K562 (cell line): ENCODE results near the gene STARD6. TPM values are rescaled to one million over a fixed set of nuclear protein-coding genes. Genes with fewer than 3 reads are reported as not detected.

Experiments used
- ATAC-seq: fragments of 200-7000 bp; cut with Tn5 transposase; 3 replicates; pipeline ENCODE4 v1.9.1; 2020; ENCODE audit warnings: moderate library complexity
- BruUV-seq: library from RNA; stranded (reverse); fragments of 400-500 nt; replicated peaks from 2 replicates; lab custom pipeline; 2021; lab: Mats Ljungman, UMichigan
- CTCF ChIA-PET: fragments of 300-600 bp; formaldehyde crosslinking; extraction: SDS; loops from one replicate; lab custom pipeline; 2021; ENCODE audit warnings: low intra/inter-chr PET ratio; lab: Yijun Ruan, JAX
- POLR2A ChIA-PET: fragments of 300-600, 350-650 bp; sonication (Branson Sonifier 250); formaldehyde crosslinking; extraction: SDS; loops from one replicate; lab custom pipeline; 2021; ENCODE audit warnings: antibody characterized with exemption, inconsistent platforms; lab: Yijun Ruan, JAX
- DNase-seq, 4 experiments: peaks; one replicate each; pipeline versions ENCODE4 v3.0.0 to v3.0.0-alpha.2; 2011 to 2018; ENCODE audit warnings: low spot score in 3 of 4, mixed read lengths in 3 of 4; ENCODE audit errors: extremely low read depth in 1 of 4
- FAIRE-seq: peaks from 2 replicates; lab custom pipeline; 2011; peaks lifted over from hg19 to GRCh38; lab: Jason Lieb, UNC
- H2AFZ ChIP-seq: 2 replicates; pipeline ENCODE4 v1.6.0; 2011; ENCODE audit warnings: low read depth, low read length, control low read depth, inconsistent platforms
- H3K27ac ChIP-seq: fragments of 200-600 bp; 3 replicates; pipeline ENCODE4 v1.8.0; 2011; ENCODE audit warnings: low read depth, mild to moderate bottlenecking, control low read depth, inconsistent platforms, low read length, moderate library complexity, mixed read lengths; ENCODE audit errors: extremely low read depth
- H3K27me3 ChIP-seq, 2 experiments: fragments of 300-600 bp in 1 of 2; 2 replicates in 1 of 2; 3 replicates in 1 of 2; pipeline versions ENCODE4 v1.6.0 to v1.8.0; 2011; ENCODE audit warnings: inconsistent platforms in 2 of 2, low read length in 2 of 2, mild to moderate bottlenecking in 1 of 2, mixed read lengths in 1 of 2, moderate library complexity in 1 of 2; ENCODE audit not compliant: control insufficient read depth in 2 of 2, insufficient read depth in 2 of 2
- H3K36me3 ChIP-seq: fragments of 300-600 bp; 3 replicates; pipeline ENCODE4 v1.8.0; 2011; ENCODE audit warnings: mild to moderate bottlenecking, low read length, inconsistent platforms; ENCODE audit not compliant: control insufficient read depth, insufficient read depth
- H3K4me1 ChIP-seq, 2 experiments: fragments of 200-600 bp in 1 of 2; replicated peaks in 1 of 2; 2 replicates in 1 of 2; 3 replicates in 1 of 2; pipeline versions ENCODE4 v1.5.1 to v1.8.0; 2011; ENCODE audit warnings: inconsistent platforms in 2 of 2, low read length in 2 of 2, mild to moderate bottlenecking in 1 of 2, mixed read lengths in 1 of 2, moderate library complexity in 1 of 2; ENCODE audit not compliant: control insufficient read depth in 2 of 2, insufficient read depth in 2 of 2
- H3K4me2 ChIP-seq: 2 replicates; pipeline ENCODE4 v1.6.1; 2011; ENCODE audit warnings: low read length, control low read depth, inconsistent platforms, mixed read lengths; ENCODE audit not compliant: insufficient read depth
- H3K4me3 ChIP-seq: fragments of 200-600 bp; sonication (generic), shearing (Covaris generic); 2 replicates; pipeline ENCODE4 v1.5.1; 2016; ENCODE audit warnings: control low read depth, inconsistent platforms
- H3K79me2 ChIP-seq: fragments of 200-600 bp; 3 replicates; pipeline ENCODE4 v1.8.0; 2011; ENCODE audit warnings: low read length, inconsistent platforms; ENCODE audit not compliant: control insufficient read depth, insufficient read depth
- H3K9ac ChIP-seq, 2 experiments: 2 replicates each; pipeline versions ENCODE4 v1.6.0 to v1.6.1; 2011; ENCODE audit warnings: low read depth in 2 of 2, low read length in 2 of 2, control low read depth in 1 of 2, inconsistent platforms in 1 of 2, mild to moderate bottlenecking in 1 of 2, mixed read lengths in 1 of 2; ENCODE audit not compliant: insufficient read depth in 1 of 2
- H3K9me1 ChIP-seq: one replicate; pipeline ENCODE4 v1.6.0; 2011; ENCODE audit warnings: inconsistent platforms, mild to moderate bottlenecking, low read length, moderate library complexity; ENCODE audit not compliant: control insufficient read depth, insufficient read depth
- H3K9me3 ChIP-seq: replicated peaks from 2 replicates; pipeline ENCODE4 v1.5.1; 2011; ENCODE audit warnings: low read depth, low read length, inconsistent platforms; ENCODE audit not compliant: control insufficient read depth, insufficient read depth
- H4K20me1 ChIP-seq: replicated peaks from 2 replicates; pipeline ENCODE4 v1.6.1; 2011; ENCODE audit warnings: low read length, inconsistent platforms, mixed read lengths; ENCODE audit not compliant: control insufficient read depth, insufficient read depth
- CBFA2T3 ChIP-seq: fragments of 450-650 bp; IDR thresholded peaks from 2 replicates; pipeline ENCODE4 v1.6.1; 2017
- FOXP4 ChIP-seq: sonication (generic); formaldehyde crosslinking; IDR thresholded peaks from 2 replicates; pipeline ENCODE4 v1.8.0; 2022; ENCODE audit warnings: mild to moderate bottlenecking, missing genetic modification reagents, borderline replicate concordance
- in situ Hi-C: fragments of 300-500 bp; cut with MboI; formaldehyde crosslinking; loops from 4 replicates; pipeline ENCODE4 v1.15.0; 2018; ENCODE audit warnings: inconsistent platforms, mixed read lengths
- intact Hi-C: fragments of 100-400 bp; cut with micrococcal nuclease; formaldehyde crosslinking; loops from 2 replicates; pipeline ENCODE4 v1.14.2; 2022
- polyA plus RNA-seq, 8 experiments: library from polyadenylated mRNA; depleted of rRNA in 4 of 8; stranded (reverse) in 5 of 8; unstranded in 3 of 8; fragments of >200 nt; fragmentation: Nextera tagmentation in 2 of 8; fragmentation: Illumina TruSeq in 1 of 8; extraction: Ambion mirVana in 2 of 8; extraction: Trizol in 1 of 8; gene quantifications; 2 replicates each; pipeline versions ENCODE4 v1.2.1 to v1.2.3, GENCODE V29; 2011 to 2014; ENCODE audit warnings: inconsistent platforms in 1 of 8, missing spikeins in 1 of 8
- total RNA-seq, 7 experiments: library from RNA; depleted of rRNA in 6 of 7; stranded (reverse); fragments of >200 nt in 6 of 7; fragmentation: Illumina TruSeq in 2 of 7; extraction: Trizol in 2 of 7; gene quantifications; 2 replicates each; pipeline versions ENCODE4 v1.2.1 to v1.2.3, GENCODE V29; 2011 to 2021; ENCODE audit warnings: low replicate concordance in 1 of 7
- TF ChIP-seq, protein P1 (sequence below): fragments of 250-450 bp; sonication (Bioruptor Pico); IDR thresholded peaks from 2 replicates; pipeline ENCODE4 v1.8.0; 2021; ENCODE audit warnings: mild to moderate bottlenecking, moderate library complexity
- TF ChIP-seq, protein P2 (sequence below): IDR thresholded peaks from 2 replicates; pipeline ENCODE4 v1.6.1; 2016; ENCODE audit warnings: missing genetic modification characterization, missing compliant biosample characterization
- TF ChIP-seq, protein P3 (sequence below): fragments of 250-450 bp; sonication (Bioruptor Pico); IDR thresholded peaks from 2 replicates; pipeline ENCODE4 v1.4.0; 2020; ENCODE audit warnings: mild to moderate bottlenecking, moderate library complexity, borderline replicate concordance

Gene STARD6
- total and polyA plus RNA-seq, 9 of the 15 experiments (the other 6 are each of a cell fraction or from before 2014, with no cell fraction given): 0.11 to 0.15 TPM; not detected in 7

GRCh38 chr18:54280220-54280569 lies 77.5 kb downstream of the STARD6 start:
- no peaks in the 10 kb centered on the region for H3K9me1 ChIP-seq

More at GRCh38 chr18:54280220-54280569, 77.5 kb downstream of the STARD6 start:
- Histone ChIP-seq H3K27me3 (no peaks in the 10 kb centered on the region), H3K4me1 (no peaks in the 10 kb centered on the region), H2AFZ (no peak overlapping the region), H3K9ac (no peak overlapping the region), H3K36me3 (peaks cover 18% of the 10 kb centered on the region), H3K9me3 (no peaks in the 10 kb centered on the region), H3K27ac (no peak overlapping the region), H3K4me2 (no peak overlapping the region), H3K4me3 (no peak overlapping the region), H3K79me2 (no peaks in the 10 kb centered on the region), H4K20me1 (no peaks in the 10 kb centered on the region)
- in situ Hi-C loops (no loop called here), intact Hi-C loops (no loop called here)
- ATAC-seq (peak; percentile 89), DNase-seq (peak in 2 of 4 experiments; percentile 8 to 43), FAIRE-seq (no peak)
- BruUV-seq: no TSS peak
- ChIA-PET POLR2A (interaction anchor here (1.4 kb wide), 1 partner anchor 10 kb away, joined by 5 read pairs; no protein-coding TSS in a partner anchor), CTCF (no interaction called here)
- TF ChIP-seq FOXP4 (CRISPR knock-in tag) (no peak), CBFA2T3 (no peak)
- TF ChIP-seq, protein P1, sequence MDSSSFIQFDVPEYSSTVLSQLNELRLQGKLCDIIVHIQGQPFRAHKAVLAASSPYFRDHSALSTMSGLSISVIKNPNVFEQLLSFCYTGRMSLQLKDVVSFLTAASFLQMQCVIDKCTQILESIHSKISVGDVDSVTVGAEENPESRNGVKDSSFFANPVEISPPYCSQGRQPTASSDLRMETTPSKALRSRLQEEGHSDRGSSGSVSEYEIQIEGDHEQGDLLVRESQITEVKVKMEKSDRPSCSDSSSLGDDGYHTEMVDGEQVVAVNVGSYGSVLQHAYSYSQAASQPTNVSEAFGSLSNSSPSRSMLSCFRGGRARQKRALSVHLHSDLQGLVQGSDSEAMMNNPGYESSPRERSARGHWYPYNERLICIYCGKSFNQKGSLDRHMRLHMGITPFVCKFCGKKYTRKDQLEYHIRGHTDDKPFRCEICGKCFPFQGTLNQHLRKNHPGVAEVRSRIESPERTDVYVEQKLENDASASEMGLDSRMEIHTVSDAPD (CRISPR knock-in tag): no peak
- TF ChIP-seq, protein P2, sequence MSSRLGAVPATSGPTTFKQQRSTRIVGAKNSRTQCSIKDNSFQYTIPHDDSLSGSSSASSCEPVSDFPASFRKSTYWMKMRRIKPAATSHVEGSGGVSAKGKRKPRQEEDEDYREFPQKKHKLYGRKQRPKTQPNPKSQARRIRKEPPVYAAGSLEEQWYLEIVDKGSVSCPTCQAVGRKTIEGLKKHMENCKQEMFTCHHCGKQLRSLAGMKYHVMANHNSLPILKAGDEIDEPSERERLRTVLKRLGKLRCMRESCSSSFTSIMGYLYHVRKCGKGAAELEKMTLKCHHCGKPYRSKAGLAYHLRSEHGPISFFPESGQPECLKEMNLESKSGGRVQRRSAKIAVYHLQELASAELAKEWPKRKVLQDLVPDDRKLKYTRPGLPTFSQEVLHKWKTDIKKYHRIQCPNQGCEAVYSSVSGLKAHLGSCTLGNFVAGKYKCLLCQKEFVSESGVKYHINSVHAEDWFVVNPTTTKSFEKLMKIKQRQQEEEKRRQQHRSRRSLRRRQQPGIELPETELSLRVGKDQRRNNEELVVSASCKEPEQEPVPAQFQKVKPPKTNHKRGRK: no peak
- TF ChIP-seq, protein P3, sequence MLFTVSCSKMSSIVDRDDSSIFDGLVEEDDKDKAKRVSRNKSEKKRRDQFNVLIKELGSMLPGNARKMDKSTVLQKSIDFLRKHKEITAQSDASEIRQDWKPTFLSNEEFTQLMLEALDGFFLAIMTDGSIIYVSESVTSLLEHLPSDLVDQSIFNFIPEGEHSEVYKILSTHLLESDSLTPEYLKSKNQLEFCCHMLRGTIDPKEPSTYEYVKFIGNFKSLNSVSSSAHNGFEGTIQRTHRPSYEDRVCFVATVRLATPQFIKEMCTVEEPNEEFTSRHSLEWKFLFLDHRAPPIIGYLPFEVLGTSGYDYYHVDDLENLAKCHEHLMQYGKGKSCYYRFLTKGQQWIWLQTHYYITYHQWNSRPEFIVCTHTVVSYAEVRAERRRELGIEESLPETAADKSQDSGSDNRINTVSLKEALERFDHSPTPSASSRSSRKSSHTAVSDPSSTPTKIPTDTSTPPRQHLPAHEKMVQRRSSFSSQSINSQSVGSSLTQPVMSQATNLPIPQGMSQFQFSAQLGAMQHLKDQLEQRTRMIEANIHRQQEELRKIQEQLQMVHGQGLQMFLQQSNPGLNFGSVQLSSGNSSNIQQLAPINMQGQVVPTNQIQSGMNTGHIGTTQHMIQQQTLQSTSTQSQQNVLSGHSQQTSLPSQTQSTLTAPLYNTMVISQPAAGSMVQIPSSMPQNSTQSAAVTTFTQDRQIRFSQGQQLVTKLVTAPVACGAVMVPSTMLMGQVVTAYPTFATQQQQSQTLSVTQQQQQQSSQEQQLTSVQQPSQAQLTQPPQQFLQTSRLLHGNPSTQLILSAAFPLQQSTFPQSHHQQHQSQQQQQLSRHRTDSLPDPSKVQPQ (CRISPR knock-in tag): no peak
